Activated T-cell treated with anti-CD3 and anti-CD28 coated beads, Interleukin-2, amount 50 U/mL, for 1 hour (primary cell): ENCODE data around the gene C2orf15.
"Not testable (repeated sequence)": the region's sequence is repeated elsewhere in the genome, so short reads cannot be mapped to it uniquely, and the experiment has no call there.

ENCODE experiments used
- DNase-seq: peaks from one replicate; pipeline ENCODE4 v3.0.0-alpha.2; 2020

Gene C2orf15, protein sequence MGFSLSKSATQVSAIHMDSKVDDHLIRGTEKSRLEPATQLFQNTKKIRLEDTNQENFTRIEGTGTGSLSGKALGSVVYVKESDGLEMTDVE

GRCh38 chr2:99141110-99142108 is at the start of gene C2orf15:
Gene C2orf15, plus strand, starts transcription at chr2:99141707. Its CDS starts 8,852 bp downstream, at chr2:99150559.
- peak; percentile 98 for DNase-seq

DNA sequence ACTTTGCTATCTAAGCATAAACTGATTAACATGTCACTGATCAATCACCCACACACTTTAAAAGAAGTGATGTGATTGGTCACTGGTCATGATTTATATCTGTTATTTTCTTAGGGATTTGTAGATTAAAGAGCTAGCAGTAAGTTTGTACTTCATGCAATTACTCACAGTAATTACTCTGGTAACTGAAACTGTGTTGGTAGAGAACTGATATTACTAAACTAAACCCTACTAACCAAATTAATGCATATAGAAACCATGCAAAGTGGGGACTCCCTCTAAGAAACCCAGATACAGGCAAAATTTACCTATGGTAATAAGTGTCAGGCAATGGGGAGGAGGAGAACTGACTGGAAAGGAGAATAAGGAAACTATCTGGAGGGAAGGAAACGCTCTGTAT is 44.8 kb upstream of the C2orf15 start:
- DNase-seq = no peak

GRCh38 chr2:99101697-99102096 is 39.8 kb upstream of the C2orf15 start:
- no peak for DNase-seq

DNA sequence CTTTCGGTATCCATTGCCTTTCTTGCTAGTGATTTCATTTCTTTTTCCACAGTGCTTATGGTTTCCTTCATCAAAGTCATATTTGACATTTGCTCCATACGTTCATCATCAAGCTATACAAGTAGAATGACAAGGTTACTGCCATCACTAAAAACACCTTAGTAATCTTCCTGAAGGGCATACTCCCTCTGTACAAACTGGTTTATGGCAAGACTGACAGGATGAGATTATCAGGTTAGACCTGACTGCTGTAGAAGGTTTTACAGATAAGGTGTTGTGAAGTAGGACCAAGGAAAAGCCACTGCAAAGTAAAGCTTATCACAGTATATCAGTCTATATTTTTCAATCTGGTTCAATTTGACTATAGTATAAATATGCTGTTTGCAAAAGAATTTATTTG is 37.5 kb upstream of the C2orf15 start:
- DNase-seq = no peak

GRCh38 chr2:99106913-99107312 is 34.6 kb upstream of the C2orf15 start:
- no peak for DNase-seq

DNA sequence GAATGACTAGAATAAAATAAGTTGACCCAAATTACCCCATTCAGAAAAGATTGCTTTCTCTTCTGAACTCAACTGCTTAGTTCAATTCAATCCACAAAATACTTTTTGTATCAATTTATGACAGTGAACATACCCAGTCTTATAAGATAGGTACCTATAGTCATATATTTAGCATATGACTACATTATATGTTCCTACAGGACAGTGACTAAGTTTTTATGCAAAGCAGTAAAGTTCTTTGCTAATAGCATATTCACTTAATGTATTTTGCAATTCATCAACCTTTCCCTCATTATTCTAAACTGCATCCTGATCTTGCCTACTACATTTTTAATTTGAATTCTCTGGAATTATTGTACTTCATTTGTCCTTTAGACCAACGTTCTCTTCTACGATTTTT is 30.3 kb upstream of the C2orf15 start:
- no peak for DNase-seq

GRCh38 chr2:99111945-99112344 is 29.6 kb upstream of the C2orf15 start:
- no peak for DNase-seq

DNA sequence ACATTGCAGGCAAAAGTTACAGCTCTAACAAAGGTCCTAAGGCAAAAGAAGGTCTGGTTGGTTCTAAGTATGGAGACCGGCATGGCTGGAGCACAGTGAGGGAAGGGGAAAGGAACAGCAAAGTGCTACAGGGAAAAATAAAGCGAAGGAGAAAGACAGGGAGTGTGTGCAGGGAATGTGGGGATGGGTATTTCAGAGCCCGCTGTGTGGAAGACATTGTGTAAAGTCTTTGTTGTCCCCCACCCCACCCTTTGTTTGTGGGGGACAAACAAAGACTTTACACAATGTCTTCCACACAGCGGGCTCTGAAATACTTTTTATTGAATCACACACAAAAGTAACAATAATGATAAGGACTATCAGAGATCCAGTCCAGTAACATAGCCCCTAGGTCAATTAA is 28.9 kb upstream of the C2orf15 start:
- DNase-seq = no peak

GRCh38 chr2:99127981-99128380 is 13.5 kb upstream of the C2orf15 start:
- no peak for DNase-seq

- not testable (repeated sequence) for DNase-seq
Measured at GRCh38 chr2:99135044-99135556, 6.4 kb upstream of the C2orf15 start.

GRCh38 chr2:99139003-99139402 is 2.5 kb upstream of the C2orf15 start:
- no peak for DNase-seq

GRCh38 chr2:99140056-99140859 is 1.2 kb upstream of the C2orf15 start:
- DNase-seq = no peak

GRCh38 chr2:99140860-99141109 is 722 bp upstream of the C2orf15 start:
- no peak for DNase-seq

GRCh38 chr2:99150706-99151105 is 9.2 kb downstream of the C2orf15 start:
- DNase-seq = no peak

DNA sequence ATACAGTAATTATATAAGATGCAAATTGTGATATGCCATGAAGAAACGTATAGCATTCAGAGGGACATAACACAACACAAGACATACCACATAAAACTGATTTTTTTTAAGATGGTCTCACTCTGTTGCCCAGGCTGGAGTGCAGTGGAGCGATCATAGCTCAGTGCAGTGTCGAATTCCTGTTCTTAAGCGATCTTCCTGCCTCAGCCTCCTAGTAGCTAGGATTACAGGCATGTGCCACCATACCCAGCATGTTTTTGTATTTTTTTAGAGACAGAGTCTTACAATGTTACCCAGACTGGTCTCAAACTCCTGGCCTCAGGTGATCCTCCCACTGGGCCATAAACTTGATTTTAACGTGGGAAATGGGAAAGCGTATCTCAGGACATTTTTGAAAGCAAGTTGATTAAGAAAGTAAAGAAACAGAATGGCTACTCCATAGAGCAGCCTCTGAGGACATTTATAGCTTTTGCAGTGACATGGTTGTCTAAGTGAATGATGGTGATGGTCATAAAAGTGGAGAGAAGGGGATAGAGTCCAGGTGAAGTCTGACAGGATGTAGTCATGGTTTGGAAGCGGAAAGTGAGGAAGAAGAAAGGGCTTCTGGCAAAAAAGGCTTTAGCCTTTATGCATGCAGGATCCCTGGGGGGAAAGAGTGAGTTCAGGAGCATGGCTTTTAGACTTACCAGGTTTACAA is 10.8 kb downstream of the C2orf15 start:
- no peak for DNase-seq

DNA sequence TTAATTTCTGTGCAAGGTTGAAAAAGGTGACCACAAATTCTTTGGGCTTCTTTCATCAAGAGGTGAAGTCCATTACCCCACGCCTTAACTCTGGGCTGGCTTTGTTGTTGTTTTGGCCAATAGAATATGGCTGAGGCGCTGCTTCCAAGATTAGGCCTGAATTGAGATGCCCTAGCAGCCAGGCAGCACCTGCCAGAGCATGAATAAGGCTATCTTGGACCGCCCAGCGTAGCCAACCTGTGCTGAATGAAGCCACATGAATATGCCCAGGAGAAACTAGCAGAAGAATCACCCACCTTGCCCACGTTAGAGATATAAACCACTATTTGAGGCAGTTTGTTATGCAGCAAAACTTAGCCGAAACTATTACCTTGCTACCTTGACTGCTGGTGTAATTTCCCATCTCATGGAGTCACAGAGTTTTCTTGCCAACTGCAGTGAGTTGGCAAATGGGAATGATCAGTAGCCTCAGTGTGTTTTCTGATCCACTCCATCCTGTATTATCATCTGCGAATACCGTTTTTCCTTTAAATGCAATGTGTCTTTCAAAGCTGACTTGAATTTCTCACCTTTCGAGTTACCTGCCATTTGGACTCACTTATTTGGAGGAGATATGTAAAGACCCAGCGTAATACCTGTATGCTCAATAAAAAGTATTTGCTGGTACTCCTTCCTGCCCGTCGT is 12.6 kb downstream of the C2orf15 start:
- DNase-seq = no peak

DNA sequence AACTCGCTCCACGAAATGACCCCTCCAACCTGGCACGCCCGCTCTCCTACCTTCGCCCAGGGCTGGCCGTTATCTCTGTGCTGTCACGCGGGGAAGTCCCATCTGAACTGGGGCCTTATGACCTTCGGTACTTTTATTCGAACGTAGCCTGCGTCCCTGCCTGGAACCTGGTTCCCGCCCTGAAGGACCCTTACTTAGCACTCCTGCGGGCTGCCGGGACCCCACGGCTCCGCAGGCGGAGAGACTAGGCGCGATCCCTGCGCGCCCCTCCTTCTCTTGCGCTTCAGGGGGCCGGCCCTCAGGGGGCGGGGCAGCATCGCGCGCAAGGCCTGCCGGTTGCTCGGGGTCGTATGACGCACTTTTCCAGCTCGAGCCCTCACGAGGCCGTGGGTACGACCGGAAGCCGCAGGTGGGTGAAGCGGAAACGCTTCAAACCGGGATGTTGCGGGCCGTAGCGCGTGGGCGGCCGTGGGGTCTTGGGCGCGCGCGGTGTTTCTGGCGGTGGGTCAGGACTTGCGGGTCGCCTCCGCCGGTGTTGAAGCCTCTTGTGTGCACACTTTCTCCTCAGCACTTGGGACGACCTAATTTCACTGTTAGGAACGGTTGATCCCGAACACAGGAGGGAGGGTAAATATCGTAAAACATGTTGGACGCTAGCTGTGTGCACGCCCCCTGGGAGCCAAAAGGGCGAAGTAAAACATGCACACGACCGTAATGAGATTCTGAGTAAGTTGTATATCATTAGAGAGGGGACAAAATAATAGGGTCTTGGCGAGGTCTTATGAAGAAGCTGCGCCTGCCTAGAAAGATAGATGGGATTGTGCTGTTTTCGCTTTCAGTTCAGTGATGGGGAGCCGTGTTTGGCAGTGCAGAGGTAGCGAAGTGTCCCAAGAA is 13.4 kb downstream of the C2orf15 start, which contains the start of the genes LIPT1 and TSGA10:
Gene LIPT1, plus strand, starts transcription at position 325 of the 894 bp plus-strand sequence. CDS start 6,991 bp downstream, outside the sequence.
Gene TSGA10, minus strand, starts transcription at position 300 of the 894 bp plus-strand sequence. CDS start 45,503 bp downstream, outside the sequence.
- peak; percentile 90 for DNase-seq

DNA sequence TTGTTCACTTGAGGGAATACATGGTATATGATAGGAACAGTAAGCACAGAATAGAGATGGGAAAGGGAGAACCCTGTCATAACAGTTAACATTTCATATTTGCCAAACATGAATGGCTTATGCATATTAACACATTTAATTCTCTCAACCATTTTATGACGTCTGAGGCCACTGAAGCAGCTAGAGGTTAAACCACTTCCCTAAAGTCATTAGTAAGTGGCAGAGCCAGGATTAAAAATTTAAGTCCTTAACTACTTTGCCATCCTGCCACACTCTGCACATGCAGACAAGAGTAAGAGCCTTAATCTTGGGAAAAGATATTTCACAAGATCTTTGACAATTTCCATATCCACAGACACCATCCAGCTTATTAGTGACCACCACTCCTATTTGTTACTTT is 15.4 kb downstream of the C2orf15 start:
- no peak for DNase-seq

DNA sequence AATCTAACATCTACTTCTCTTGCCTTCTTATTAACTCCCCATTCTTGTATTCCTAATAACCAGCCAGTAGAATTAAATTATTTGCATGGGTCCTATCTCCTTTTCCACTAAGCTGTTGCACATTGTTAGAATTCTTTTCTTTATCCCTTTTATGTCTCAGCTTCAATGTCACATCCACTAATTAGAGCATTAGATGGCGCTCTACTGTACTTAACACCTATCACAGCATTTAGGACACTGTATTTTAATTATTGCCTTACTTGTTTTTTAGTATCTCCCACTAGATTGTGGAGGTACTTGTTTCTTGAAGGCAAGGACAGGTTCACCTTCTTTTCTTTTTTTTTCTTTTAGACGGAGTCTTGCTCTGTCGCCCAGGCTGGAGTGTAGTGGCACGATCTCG is 17.1 kb downstream of the C2orf15 start:
- no peak for DNase-seq

DNA sequence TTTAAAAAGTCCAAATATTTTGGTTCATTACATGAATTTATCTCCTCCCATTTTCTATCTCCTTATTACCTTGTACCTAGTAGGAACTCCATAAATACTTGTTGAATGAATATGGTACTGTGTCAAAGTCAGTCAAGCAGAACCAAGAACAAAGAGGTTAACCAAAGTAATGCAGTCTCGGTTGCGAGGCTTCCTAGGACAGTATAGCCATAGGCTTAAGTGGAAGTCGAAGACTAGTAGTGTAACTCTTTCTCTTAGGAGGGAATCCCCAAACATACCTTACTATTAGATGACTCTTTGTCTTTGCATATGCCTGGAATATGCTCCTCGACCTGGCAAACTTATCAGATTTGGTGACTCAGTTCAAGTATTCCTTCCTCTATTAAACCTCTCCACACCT is 18.1 kb downstream of the C2orf15 start:
- no peak for DNase-seq

DNA sequence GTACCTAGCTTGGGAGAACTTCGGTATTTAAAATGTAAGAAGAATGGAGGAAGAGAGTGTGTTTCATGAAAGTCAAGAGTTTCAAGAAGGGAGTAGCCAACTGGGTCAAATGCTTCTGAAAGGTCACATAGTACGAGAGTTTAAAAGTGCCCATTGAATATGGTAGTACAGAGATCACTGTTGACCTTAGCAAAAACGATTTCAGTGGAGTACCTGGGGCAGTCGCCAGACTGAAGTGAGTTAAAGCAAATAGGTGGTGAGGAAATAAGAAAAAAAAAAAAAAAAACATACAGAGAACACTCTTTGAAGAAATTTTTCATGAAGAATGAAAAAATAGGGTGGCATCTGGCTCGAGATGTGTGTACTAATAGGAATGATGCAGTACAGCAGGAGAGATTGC is 24.7 kb downstream of the C2orf15 start:
- DNase-seq = no peak
